ENCODE data around the gene DISC1.
"Not testable (repeated sequence)": the region's sequence is repeated elsewhere in the genome, so short reads cannot be mapped to it uniquely, and the experiment has no call there.

The DISC1 gene

DNA sequence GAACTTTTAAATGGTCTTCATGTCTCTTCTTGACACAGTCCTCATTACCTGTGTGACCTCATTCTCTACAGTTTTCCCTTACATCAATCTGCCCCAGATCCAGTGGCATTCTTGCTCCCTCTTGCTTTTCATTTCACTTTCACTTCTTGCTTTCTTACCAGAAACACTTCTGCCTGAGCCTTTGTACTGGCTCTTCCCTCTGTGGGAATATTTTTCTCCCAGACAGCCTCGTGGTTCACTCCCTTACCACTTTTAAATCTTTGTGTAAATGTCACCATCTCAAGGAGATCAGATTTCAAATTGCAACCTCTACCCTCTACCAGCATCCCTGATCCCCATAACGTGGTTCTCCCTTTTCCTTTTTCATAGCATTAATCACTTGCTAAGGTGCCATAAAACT, 73.2 kb downstream of the DISC1 start:
- no peak for DNase-seq (ENCODE audit: low spot score)

DNA sequence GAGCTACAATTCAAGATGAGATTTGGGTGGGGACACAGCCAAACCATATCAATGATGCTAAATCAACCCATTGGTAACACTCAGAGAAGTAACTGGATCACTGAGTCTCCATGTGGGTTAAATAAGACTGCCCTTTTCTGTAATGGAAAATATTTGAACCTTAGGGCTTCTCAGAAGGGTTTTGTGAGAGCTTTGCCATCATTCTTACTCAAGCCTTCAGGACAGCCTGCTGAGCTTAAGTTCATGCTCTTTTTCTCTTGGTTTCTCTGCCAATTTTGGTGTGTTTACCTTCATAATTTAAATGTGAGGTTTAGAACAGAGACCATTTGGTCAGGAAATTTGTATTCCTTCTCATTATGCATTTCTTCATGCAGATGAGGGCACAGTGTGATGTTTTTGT, 74.7 kb downstream of the DISC1 start:
- no peak for DNase-seq (ENCODE audit: low spot score)

DNA sequence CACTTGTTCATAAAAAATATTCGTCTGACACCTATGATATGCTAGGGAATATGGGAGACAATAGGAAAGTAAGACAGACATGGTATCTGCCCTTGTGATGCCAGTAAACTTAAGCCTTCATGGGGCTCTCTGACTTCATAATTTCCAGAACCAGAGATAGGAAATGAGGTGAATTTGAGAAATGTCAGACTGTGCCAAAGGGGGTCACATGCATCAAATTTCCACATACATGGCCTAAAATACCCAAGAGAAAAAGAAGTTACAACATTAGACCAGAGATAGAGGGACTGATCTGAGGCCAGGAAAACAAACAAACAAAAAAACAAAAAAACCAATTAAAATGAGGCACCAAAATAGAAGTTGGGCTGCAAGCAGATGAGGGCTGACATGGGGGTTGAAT, 75.7 kb downstream of the DISC1 start:
- no peak for DNase-seq (ENCODE audit: low spot score)

DNA sequence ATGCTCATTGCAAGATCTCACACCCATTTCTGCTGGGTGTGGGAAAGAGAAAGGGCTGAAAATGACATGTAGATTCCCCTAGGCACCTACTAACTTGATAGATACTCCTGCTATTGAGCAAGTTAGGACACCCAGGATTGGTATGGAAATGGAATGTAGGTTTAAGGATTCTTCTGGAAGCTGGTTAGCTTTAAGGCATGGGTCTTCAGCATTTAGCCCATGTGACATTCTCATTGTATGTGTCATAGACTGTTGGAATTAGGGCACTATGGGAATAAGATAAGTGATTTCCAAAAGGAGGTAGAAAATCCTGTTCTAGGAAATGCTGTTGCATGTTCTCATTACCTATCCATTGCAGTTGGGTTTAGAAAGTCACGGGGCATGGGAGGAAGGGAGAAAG, 76.2 kb downstream of the DISC1 start:
- no peak for DNase-seq (ENCODE audit: low spot score)

DNA sequence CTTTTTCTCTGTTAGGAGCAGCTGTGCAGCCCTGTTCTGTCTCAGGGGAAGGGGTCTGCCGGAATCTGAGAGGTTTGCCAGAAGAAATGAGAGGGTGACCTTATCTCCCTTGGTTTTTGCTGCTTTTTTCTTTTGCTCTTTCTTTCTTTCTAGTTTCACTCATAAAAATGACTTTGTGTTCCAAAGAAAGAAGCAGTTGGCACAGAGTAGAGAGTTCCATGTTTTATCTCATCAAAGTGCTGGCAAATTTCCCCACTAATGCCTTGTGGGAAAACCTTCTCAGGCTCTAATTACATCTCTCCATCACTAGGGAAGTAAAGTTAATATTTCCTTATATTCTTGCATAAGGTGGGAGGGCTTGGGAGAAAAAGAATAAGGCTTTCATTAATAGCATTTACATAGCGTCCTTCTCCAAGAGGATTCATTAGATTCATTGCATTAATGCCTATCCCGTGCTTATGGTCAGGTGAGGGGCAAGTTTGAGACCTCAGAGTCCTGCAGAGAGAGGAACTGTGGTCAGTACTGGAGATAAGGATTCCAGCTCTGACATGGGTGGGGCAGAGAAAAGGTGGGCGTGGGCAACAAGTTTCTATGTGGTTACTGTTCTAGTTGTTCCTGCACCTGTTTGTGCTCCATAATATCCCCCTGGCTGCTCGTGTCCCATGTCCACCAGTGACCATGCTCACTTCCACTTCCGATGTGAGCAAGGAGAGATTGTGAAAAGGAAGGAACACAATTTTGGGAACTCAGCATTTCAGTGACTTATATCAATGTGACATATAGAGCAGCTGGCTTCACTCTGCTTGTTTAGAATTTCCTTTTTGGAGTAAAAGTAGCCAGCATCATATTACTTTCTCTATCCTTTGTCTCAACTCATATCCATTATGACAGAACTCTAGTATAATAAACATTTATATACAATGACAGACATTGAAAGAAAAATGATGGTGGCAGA, 79.5 kb downstream of the DISC1 start:
- DNase-seq (ENCODE audit: low spot score), result no peak

DNA sequence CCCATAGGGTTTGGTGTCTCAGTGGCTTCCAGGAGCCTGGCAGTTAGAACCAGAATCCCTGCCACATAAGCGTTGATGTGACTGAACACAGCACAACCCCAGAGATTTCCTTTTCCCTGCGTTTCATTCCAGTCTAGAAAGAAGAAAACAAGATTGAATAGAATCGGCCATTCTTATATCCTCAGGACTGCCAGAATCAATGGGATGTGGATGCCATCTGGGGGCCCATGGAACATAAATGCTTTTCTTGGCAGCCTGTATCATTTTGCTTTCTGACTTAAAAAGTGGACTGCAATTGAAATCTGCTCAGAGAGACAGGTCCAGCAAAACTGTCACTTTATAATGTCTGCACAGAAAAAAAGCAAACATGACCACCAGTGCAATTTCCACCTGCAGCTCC, 80.3 kb downstream of the DISC1 start:
- no peak for DNase-seq (ENCODE audit: low spot score)

DNA sequence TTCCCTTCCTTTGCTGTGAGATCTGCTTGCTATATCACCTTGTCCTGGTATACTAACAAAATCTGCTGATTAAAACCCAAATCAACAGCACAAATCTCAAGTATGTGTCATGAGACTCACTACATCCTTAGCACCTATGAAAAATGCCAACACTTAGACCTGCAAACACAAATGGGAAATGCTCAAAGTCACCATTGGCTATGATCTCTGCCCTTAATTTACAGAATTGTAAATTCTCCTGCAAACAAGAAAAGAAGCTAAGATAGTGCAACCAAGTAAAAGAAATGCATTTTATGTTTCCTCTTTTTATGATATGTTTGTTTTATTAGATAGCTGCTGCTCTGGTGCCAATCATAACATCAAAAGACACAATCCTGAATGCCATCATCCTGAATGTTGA, 80.8 kb downstream of the DISC1 start:
- DNase-seq (ENCODE audit: low spot score), result no peak

DNA sequence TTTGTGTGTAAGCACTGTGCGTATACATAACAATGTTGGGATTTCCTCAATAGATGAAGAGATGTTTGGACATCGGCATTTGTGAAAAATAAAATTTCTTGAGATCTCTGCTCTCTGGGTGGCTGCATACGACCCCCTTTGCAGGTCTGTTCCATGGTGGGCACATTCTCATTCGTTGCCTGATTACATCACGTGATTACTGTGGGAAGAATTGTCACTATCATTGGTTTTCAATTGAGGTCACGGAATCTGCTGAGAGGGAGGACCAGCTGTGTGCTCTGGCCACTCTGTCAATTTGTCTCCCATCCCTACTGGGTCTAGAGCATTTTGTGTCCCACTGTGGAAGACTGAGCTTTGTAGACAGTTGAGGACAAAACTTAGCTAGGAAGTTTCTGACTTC, 81.8 kb downstream of the DISC1 start:
- no peak for DNase-seq (ENCODE audit: low spot score)

DNA sequence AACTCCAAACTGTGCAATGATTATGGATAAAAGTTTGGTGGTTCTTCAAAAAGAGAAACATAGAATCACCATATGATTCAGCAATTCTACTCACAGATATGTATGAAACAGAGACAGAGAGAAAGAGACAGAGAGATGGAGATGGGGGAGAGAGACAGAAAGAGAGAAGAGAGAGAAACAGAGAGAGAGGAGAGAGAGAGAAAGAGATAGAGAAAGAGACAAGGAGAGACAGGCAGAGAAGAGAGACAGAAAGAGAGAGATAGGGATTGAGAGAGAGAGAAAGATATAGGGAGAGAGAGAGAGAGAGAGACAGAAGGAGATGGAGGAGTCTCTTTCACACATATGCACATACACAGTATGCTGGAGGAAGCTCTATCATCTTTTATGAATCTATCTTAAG, 87.8 kb downstream of the DISC1 start:
- no peak for DNase-seq (ENCODE audit: low spot score)

DNA sequence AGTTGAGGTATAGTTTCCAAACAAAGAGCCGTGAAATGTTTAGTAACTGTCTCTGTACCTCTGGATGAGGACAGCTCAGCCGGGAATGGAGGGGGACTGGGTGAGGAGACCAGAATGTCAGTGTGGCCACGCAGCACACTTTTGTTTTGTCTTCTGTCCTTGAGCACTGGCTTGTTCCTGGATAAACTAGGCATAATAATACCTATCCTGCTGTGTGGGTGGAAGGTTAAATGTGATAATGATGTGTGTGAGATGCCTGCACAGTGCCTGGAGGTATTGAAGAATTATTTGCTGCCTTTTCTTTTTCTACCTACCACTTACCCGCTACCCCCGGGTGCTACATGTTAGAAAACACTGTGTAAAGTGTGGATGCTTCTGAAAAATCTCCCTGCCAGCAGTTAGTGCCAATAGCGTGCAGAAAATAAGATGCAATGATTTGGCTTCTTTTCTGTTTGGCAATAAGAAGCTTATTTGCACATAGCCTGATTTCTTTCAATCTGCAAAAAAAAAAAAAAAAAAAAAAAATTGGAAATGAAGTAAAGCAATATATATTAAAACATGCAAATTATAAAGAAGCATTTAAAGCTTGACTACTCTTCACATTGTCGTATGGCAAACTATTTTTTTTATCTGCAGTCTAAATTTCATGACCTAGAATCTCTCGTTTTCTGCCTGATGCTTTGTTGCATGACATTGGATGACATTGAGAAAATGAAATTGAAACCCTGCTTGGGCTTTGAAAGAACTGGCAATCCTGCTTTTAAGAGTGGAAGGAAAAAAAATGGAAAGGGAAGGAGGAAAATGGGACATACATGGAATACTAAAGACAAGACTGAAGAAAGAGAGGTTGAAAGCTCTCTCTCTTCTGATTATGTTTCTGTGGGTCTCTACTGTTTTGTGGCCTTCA, 89.5 kb downstream of the DISC1 start:
- DNase-seq (ENCODE audit: low spot score), result no peak

DNA sequence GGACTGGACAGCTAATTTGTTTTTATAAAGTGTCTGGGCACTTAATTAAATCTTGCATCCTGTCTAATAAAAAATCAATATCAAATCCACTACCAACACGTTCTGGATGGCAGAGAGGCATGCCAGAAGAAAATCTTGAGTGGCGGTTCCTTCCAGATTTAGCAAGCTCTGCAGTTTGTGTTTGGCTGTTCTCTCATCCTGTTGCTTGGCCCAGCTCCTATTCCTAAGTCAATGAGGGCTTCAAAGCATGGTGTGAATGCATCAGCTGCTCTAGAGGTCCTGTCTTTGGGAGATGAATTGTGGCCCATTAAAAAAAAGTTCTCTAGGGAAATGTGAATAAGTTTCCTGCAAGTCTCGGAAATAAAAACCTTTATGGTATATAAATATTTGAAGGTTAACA, 90.3 kb downstream of the DISC1 start:
- no peak for DNase-seq (ENCODE audit: low spot score)

DNA sequence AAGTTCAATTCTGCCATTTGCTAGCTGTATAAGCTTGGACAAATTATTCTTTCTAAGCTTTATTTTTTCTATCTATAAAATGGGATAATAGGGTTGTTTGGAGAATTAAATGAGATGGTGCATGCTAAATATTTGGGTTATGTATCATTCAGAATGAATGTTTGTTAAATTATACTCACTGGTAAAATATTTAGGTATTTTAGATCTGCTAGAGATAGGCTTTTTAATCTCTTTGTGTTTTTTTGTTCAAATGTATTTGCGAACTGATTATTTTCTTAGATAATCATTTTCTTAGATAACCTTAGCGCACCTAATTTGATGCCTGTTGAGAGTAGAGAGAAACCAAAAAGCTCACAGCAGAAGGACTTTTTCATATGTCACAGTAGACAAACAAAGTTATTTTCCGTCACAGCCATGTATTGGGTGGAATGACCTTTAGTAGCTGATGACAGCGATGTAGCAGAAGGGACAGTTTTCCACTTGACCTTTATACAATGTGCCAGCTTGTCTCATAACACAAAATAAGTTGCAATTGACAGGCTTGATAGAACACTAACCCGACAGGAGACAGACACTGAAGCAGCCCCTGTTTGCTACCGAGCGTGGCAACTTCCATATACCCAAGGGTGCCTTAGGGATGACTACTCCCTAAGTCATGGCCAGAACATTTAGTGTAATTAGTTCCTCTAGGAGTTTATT, 93.0 kb downstream of the DISC1 start:
- DNase-seq (ENCODE audit: low spot score), result no peak

DNA sequence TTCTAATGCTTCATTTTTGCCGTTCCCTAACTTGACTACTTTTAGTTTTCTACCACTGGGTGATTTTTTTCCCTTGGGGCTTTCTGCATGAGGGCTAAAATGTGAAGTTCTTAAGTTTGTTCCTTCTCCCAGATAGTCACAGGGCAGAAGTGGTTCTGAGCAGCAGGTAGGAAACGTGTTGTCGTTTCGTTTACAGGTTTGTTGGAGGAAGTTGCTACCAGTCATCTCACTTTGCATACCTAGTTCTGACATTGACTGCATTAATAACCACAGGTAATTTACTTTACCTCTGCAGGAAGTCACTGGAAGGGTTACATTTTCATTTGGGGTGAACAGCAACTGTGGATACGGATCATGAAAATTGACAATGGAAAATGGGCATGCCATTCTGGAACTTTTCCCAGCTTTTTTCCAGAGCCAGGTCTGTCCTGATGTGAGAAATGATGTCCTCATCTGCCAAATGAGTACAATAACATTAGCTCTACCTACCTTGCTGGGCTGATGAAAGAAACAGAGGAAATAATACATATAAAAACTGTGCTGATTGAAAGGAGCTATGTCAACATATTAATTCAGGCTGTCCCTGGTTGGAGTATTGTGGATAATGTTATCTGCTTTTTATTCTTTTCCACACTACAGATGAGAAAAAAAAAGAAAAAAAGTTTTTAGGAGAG, 94.2 kb downstream of the DISC1 start:
- peak; percentile 9 for DNase-seq (ENCODE audit: low spot score)

DNA sequence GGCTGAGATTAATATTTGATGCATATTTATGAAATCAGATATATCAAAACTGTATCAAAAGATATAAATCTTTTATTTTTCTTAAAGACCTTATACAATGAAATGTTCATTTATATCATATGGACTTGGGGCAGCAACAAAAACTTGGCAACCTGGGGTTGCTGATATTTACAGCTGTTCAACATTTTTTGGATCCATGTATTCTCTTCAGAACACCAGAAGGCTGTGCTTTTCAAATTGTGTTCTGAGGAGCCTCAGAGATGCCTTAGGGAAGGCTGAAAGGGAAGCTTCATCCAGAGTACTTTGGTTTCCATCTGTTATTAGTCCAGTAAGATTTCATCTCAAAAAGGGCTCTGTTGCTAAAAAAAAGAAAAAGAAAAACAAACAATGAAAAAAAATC, 94.8 kb downstream of the DISC1 start:
- no peak for DNase-seq (ENCODE audit: low spot score)

DNA sequence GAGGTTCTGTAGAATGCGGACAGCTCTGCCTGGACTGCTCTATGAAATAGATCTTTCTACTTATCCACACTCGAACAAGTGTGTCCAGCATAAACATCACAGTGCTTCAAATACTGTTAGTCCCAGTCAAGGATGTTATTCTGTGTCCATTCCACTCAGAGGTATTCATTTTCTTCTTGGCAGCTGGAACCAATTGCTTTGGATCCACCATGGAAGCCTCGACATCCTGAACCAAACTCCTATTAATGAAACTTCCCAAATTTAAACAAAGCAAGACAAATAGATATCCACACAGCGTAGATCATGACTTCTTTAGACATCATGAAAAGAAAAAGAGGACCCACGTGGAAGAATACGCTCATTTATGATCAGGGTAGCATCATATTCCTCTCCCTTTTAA, 95.8 kb downstream of the DISC1 start:
- no peak for DNase-seq (ENCODE audit: low spot score)

DNA sequence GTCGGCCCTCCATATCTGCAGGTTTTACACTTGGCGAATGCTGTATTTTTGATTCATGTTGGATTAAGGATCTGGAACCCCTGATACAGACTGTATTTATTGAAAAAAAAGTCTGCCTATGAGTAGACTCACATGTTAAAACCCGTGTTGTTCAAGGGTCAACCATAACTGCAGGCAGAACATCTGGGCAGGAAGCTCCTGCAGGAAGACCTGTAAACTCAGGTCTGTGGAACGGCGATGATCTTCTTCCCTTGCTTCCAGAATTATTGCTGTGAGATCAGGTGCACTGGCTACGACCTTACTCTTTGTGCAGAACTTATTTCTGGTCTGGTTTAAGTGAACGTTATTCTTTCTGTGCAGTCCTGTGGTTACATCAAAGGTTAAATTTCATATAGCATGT, 96.6 kb downstream of the DISC1 start:
- DNase-seq (ENCODE audit: low spot score), result no peak

DNA sequence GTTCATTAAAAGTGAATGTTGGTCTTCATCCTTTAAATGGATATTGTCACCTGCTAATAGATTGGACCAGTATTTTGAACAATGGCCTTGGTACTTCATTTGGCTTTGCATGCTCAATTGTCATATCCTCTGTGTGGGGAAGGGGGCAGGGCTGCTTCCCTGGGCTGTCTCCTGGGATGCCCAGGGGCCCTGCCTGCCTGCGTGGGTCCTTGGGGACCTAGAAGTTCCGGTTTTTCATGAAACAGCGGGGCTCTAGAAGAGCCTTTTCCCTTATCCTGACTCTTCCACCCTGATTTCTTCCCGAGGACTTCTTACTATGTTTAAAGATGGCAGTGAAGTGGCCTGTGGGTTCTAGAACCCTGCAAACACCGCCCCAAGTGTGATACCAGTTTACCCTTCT, 97.5 kb downstream of the DISC1 start:
- DNase-seq (ENCODE audit: low spot score), result no peak

DNA sequence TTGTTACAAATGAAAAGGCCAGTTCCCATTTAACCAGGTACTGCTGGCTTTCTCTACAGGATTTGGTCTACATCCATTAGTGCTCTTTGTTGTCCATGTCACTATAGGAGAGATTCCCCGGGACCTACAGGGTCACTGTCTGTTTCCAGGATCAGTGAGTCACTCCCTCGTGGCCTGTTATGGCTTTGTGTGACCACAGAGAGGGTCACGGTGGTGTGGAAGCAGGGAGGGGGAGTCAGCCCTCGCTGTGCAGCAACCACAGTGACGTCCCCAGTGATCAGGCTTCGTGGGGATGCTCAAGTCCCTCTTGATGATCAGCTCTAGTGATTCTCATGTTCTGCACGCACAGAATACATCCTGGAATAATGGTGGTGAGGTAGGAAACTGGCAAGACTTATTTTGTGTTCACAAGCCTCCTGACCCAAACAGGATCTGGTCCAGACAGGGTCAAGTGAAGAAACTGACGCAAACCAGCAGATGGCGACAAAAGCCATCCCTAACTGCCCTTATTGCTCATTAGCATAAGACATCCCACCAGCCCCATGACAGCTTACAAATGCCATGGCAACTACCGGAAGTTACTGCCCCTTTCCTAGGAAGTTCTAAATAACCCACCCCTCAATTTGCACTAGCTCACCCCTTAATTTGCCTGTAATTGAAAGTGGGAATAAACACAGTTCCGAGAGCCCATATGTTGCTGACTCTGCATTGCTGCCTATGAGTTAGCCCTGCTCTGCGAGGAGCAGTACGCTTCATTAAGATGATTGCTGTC, 98.5 kb downstream of the DISC1 start:
- DNase-seq (ENCODE audit: low spot score), result peak; percentile 29

DNA sequence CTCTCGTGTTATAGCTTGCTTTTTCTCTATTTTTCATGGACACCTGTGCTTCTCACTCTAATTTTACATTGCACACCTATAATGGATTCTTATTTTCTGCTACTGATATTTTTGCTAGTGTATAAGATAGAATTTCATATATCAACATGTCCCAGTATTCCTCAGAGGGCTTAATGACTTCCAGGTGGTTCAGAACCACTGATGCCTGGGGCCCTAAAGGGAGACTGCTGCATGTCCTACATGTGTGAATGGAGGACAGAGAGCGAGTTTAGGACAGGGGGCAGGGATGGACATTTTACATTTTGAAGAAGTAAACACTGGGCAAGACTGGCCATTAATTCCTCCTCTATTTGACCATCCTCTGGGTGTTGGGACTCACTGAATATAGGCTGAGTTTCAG, 100.6 kb downstream of the DISC1 start:
- DNase-seq (ENCODE audit: low spot score), result no peak

DNA sequence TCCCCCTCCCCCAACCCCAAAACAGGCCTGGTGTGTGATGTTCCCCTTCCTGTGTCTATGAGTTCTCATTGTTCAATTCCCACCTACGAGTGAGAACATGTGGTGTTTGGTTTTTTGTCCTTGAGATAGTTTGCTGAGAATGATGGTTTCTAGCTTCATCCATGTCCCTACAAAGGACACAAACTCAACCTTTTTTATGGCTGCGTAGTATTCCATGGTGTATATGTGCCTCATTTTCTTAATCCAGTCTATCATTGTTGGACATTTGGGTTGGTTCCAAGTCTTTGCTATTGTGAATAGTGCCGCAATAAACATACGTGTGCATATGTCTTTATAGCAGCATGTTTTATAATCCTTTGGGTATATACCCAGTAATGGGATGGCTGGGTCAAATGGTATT, 102.4 kb downstream of the DISC1 start:
- DNase-seq (ENCODE audit: low spot score), result not testable (repeated sequence)

DNA sequence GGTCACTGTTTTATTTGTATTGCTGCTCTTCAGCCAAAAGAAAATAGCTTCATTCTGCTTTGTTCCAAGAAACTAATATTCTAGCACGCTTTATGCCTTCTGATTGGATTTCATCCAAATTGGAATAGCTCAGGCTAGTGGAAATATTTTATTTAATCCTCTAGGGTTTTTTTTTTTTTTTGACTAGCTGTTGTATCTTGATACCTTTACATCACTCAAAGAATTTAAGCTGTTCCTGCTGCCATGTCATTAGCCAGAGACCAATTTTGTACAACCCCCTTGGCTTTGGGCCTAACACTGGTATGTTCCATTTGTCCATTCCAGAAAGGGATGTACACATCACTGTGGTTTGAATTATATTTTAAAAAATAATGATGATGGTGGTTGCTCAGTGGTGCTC, 103.0 kb downstream of the DISC1 start:
- DNase-seq (ENCODE audit: low spot score), result no peak
